Liver (tissue), 3 donors: ENCODE data around the gene NRG3.

Experiments
- CTCF ChIP-seq: fragments of 150-350 bp; IDR thresholded peaks from 2 replicates; pipeline ENCODE4 v1.5.1; 2017; ENCODE audit warnings: improper control_type of control experiment, low read depth, low read length; ENCODE audit not compliant: missing input control
- FOXA1 ChIP-seq: IDR thresholded peaks from 2 replicates; pipeline ENCODE4 v1.6.1; 2016; ENCODE audit warnings: antibody characterized with exemption
- HNF4G ChIP-seq: IDR thresholded peaks from 2 replicates; pipeline ENCODE4 v1.6.1; 2016; ENCODE audit warnings: antibody characterized with exemption
- JUND ChIP-seq, 2 donors: IDR thresholded peaks; 2 replicates each; pipeline ENCODE4 v1.6.1; 2016; ENCODE audit warnings: antibody characterized with exemption in 2 of 2
- RAD21 ChIP-seq, 2 donors: IDR thresholded peaks; 2 replicates each; pipeline ENCODE4 v1.6.1; 2016; ENCODE audit warnings: antibody characterized with exemption in 2 of 2, mild to moderate bottlenecking in 2 of 2
- REST ChIP-seq: IDR thresholded peaks from 2 replicates; pipeline ENCODE4 v1.6.1; 2016; ENCODE audit warnings: antibody characterized with exemption, mild to moderate bottlenecking
- TAF1 ChIP-seq: conservative IDR thresholded peaks from 2 replicates; pipeline ENCODE4 v1.6.1; 2016; ENCODE audit warnings: antibody characterized with exemption, mild to moderate bottlenecking
- YY1 ChIP-seq: IDR thresholded peaks from 2 replicates; pipeline ENCODE4 v1.6.1; 2016; ENCODE audit warnings: antibody characterized with exemption, mild to moderate bottlenecking
- donor health status: healthy.
- donor health status: healthy.

GRCh38 chr10:82934429-82934828 is 1059.4 kb downstream of the NRG3 start:
- TF ChIP-seq TAF1 (no peak), FOXA1 (no peak), JUND (IDR thresholded peaks at IDR 0.05) (no peak), CTCF (peak; percentile 22), HNF4G (no peak), RAD21 (IDR thresholded peaks at IDR 0.05) (peak; percentile 44 to 65), REST (no peak), YY1 (no peak)
